NCI-H1105 treated with DMSO at 0.1 percent for 48 hours (cell line): Measurements from ENCODE around the gene NFATC4.
"Not testable (repeated sequence)": the region's sequence is repeated elsewhere in the genome, so short reads cannot be mapped to it uniquely, and the experiment has no call there.

Source experiments
- DNase-seq: peaks from one replicate; lab custom pipeline; 2025; lab: John Stamatoyannopoulos, UW

NFATC4 gene

DNA sequence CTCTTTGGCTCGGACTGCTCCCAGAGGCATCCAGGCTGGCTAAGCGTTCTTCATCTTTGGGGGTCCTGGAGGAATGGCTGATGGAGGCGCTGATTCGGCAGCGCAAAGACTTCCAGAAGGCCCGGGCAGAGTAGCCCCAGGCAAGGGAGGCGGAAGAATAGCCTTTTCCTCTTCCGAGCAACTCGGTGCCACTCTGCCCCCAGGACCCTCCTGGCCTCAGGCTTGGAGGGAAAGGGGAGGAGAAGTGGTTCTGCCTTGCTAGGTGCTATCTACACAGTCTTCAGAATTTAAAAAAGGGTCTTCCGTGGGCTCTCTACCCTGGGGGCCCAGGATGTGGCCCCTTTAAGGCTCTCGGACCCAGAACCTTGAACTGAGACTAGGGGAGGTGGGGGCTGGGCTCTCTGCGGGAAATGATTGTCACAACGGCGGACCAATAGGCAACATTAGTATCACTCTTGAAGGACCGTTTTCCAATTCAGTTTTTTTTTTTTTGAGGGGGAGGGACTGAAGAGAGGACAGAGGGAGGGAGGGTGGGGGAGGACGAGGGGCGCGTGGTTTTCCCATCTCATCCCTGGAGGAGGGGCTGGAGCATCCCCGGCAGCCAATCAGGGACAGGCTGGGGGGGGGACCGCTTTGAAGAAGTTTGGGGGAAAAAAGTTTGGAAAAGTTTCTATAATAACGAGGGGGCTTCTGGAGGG lies at the start of gene NFATC4:
Gene NFATC4, plus strand, starts transcription at position 671 of the 698 bp plus-strand sequence. CDS start 157 bp downstream, outside the sequence.
- peak; percentile 92 for DNase-seq

DNA sequence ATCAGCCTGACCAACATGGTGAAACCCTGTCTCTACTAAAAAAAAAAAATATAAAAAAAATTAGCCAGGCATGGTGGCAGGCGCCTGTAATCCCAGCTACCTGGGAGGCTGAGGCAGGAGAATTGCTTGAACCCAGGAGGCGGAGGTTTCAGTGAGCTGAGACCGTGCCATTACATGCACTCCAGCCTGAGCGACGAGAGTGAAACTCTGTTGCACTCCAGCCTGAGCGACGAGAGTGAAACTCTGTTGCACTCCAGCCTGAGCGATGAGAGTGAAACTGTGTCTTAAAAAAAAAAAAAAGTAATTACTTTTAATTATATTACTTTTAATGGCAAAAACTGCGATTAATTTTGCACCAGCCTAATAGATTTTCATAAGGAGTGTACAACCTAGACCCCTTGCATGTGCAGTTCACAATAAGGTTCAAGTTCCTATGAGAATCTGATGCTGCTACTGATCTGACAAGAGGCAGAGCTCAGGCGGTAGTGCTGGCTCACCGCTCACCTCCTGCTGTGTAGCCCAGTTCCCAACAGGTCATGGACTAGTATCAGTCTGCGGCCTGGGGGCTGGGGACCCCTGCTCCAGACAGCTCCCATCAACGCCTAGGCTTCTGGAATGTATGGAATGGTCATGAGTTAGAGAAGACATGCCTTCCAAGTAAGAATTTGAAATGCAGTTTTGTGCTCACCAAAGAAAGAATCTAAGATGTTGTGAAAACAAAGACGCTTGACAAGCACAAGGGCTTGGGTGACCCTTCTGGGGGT lies 46.6 kb upstream of the NFATC4 start:
- DNase-seq = no peak

DNA sequence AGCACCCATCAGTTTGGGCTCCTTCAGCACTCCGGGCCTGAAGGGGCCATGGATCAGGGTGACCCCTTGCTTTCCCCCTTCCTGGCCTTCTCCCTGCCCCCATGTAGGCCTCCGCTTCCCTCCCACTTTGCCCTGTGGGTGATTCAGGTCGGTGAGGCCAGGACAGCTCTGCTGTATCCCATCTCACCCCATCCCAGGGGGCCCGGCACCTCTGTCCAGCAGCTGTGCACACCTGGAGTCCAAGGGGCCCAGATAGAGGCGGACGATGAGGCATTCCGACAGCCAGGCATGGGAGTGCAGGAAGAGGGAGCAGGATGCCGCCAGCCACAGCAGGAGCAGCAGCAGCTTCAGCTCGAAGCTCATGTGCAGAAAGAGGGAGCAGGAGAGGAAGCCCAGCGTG lies 45.3 kb upstream of the NFATC4 start:
- DNase-seq = no peak

DNA sequence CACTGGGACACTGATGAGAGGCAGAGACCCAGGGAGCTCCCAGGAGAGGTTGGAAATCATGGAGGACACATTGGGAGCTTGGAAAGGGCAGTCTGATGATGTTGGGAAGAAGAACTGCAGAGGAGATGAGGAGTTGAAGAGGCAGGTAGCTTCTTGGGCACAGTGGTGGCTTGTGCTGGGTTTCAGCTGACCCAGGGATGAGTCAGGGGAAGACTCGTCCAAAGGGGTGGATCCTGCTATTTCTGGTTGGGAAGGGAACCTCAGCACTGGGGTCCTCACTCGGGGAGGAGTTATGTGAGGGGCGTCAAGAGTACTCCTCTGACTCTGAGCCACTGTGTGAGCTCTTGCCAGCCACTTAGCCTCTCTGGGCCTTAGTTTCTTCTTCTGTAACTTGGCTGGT lies 44.6 kb upstream of the NFATC4 start:
- no peak for DNase-seq

DNA sequence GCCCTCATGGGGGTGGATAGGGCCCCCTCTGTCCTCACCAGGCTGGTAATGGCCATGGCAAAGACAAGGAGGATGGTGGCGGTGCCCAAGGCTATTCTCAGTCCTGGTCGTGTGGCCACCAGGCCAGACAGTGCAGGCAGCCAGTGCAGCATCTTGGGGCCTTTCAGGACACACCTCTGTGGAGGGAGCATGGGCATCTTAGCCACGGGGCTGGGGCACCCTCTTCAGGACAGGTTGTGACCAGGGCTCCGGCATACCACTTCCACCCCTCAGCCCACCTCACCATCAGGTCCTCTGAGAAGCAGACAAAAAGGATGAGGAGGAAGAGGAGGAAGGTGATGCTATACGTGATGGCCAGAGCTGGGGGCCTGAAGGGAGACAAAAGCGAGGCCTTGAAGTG lies 44.0 kb upstream of the NFATC4 start:
- DNase-seq = no peak

DNA sequence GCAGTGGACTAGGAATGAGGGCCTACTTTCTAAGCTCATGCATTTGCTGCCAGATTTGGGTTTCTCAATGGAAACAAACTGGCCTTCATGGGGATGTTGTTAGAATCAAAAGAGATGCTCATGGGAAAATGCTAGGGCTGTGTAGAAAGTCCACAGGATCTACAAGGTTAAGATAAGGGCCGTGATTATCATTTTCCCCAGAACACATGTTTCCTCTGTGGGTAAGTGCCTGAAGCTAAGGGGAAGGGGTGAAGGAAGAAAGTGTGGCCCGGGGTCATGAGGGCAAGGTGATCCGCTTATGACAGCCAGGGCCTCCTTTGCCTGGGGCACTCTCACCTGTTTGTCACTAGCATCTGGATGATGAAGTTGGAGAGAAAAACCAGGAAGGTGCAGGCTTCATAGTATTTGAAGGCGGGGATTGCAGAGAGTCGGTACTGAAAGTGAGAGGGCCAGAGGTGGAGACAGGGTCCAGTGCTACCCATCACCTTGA lies 42.9 kb upstream of the NFATC4 start:
- no peak for DNase-seq

DNA sequence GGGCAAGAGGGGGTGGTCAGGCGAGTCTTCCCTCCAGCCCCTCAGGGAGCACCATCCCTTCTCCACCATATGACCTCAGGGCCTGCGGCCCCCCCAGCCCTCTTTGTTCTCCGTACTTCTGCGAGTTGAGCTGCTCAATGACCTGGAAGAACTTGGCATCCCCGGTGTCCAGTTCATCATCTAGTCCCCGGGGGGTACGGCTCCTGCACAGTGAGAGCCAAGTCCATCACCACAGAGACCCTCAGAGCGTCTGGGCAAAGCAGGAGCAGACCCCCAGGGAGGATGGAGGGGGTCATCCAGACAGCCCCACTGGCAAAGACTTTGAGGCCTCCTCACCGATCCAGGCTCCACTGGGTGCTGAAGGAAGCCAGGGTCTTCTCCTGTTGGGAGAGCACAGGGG lies 42.0 kb upstream of the NFATC4 start:
- DNase-seq = no peak

DNA sequence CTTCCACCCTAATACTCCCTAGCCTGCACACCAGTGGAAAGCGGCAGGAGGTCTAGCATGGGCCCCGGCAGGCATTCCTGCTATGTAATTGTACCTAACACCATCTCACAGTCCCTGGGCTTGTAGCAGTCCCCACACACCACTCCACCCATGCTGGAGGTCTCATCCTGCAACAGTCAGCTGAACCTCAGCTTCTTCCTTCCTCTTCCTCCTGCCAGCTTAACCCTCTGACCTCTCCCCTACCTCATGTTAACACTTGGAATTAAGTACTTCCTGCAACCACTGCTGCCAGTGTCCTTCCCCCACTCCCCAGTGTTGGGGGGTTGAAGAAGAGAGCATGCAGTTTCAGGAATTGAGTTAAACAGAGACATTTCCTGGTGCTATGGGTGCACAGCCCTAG lies 40.7 kb upstream of the NFATC4 start:
- no peak for DNase-seq

DNA sequence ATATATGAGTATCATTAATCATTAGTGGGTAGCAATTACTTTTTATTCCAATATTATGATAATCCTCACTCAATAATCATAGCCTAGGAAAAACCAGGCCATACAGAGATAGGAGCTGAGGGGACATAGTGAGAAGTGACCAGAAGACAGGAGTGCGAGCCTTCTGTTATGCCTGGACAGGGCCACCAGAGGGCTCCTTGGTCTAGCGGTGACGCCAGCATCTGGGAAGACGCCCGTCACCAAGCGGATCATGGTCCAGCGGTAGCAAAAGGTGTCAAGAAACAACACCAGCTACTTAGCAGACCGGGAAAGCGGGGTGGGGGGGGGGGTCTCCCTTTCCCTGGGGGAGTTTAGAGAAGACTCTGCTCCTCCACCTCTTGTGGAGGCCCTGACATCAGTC lies 40.1 kb upstream of the NFATC4 start:
- DNase-seq = not testable (repeated sequence)

DNA sequence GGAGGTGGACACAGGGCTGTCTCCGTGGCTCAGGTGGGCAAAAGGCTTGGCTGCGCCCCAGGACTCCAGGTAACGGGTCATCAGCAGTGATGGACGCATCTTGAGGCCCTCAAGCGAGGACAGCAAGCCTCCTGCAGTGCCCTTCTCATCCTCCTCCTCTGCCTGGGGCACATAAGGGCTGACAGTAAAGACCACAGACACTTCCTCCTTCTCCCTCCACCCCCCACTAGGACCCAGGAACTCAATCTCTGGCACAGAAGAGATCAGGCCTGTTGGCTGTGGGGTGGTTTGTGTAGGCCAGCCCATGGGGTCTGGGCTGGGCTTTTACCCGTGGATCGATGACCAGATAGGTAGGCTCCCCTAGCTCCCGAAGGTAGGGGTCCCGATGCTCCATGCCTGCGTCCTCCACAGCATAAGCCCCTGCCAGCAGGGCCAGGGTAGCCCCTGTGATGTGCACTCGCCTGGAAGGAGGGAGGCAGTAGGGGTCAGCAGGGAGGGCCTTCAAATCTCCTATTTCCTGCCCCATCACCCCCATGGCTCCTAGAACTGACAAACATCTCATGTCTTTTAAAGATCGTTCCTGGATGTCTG lies 38.8 kb upstream of the NFATC4 start:
- DNase-seq = no peak

DNA sequence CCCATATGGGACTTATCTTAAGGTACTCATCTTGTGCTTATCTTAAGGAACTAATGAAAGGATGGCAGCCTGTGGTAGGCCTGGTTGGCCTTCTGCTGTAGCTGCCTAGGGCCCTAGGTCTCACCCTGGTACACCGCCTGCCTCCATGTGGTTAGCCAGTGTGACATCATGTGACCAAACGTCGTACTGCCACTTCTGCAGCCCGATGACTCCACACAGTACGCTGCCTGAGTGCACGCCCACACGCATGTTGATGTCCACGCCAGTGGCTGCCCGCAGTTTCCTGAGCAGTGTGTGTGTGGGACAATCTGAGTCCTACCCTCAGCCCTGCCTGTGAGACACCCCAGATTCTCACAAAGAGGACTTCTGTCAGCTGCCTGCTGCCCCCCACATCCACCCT lies 38.2 kb upstream of the NFATC4 start:
- DNase-seq = no peak

DNA sequence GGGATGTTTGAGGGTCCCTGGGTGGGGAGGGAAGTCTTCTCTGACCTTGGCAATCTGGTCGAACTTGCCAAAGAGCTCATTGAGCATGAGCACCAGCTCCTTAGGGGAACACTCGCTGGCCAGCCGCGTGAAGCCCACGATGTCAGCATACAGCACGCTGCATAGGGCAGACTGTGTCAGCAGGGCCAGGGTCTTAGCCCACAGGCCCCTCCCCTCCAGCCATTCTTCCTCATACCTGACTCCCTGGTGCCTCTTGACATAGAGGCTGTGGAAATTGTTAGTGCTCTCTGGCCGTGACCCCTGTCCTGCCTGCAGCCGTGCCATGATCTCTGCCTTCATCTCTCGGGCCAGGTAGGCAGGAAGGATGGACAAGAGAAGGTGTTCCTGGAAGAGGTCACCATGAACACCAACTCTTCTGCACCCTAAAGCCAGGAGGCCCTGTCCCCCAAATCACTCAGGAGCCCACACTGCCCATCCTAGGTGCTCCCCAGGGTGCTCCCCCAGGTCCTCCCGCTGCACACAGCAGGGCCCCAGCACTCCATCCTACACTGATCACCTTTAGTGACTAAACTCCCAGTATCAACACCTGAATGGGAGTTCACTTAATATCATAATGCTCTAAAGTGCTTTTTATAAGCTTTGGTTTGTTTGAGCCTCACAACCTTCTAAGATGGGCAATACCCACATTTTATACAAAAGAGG lies 36.9 kb upstream of the NFATC4 start:
- no peak for DNase-seq

DNA sequence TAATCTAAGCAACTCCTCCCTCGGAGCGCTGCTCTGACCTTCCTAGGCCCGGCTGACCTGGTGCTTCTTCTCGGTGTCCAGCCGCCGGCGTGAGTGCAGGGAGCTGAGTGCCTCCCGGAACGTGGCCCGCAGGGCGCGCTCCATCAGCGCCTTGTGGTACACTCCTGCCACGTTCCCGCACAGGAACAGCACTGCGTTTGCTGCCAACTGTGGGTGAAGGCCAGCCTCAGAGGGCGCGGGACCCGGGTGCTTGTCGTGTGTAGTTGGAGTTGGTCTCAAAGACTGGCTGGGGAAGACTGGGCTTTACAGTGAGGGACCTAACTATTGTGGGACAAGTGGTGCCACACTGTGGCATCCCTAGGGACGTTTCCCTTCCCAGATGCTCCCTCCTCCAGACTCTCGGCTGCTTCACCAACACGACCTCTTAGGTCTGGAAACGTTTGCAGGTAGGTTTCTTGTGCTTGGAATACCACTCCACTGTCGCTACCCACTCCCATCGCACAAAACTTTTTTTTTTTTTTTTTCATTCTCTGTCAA lies 36.2 kb upstream of the NFATC4 start:
- no peak for DNase-seq

DNA sequence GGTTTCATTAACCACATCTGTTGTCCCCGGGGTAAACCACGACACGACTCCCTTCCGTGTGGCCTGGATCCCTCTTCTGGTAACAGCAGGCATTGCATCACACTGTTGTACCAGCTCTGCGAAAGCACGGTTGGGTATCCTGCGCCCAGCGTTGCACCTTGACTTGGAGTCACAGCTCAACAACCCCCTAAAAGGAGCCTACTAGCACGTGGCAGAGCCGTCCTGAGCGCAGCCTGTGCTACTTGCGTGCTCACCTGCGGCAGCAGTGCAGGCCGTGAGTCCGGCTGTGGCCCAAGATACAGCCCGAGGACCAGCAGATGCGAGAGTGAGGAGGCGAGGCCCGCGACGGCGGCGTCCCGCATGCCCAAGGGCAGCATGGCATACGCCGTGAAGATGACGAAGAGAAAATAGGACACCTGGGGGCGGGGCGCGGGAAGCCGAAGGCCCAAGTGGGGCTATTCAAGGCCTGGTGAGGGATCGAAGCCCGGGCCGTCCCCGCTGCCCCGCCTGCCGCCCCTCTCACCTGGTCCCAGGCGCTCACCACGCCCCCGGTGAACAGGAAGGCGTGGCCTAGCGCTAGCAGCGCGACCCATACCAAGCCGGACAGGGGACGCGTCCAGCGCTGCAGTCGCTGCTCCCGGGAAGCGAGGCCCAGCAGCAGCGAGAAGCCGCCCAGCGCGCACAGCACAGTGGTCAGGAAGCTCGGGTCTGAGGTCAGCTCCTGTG lies 35.6 kb upstream of the NFATC4 start:
- DNase-seq = peak; percentile 68

DNA sequence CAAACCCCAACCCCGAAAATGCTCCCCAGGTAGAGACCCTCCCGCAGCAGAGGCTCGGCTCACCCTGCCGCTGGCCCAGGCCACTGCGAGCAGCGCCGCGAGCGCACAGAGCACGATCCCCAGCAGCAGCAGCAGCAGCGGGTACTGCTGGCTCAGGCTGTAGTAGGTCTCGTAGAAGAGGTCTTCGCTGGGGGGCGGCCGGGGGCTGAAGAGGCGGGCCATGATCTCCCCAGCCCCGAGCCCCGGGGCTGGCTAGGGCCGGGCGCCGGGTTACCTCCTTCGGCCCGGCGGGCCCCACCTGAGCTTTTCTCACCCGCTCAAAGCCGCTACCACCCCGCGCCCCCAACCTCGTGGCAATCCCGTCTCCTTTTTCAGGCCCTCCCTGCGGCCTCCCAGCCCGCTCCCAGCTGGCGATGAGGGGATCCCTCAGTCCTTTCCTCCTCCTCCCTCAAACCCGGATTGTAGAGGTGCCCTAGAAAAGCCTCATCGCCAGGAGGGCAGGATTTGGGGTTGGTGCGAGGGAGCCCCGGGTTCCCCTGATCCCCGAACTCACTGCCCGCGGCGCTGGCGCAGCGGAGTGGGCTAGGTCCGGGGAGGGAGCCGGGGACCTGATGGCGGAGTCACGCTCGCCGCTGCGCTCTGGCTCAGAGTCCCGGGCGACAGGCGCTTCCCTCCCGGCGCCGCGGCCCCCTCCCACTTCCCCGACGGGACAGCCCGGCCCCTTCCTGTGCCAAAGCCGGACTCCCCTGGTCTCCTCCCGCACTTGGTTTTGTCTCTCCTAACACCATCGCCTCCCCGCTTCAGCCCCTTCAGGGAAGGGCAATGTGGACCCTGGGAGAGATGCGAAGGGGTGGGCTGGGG lies 33.3 kb upstream of the NFATC4 start, which contains the start of gene ADCY4:
Gene ADCY4, minus strand, starts transcription at position 641 of the 861 bp plus-strand sequence. Its CDS starts 419 bp downstream, at position 222.
- no peak for DNase-seq

DNA sequence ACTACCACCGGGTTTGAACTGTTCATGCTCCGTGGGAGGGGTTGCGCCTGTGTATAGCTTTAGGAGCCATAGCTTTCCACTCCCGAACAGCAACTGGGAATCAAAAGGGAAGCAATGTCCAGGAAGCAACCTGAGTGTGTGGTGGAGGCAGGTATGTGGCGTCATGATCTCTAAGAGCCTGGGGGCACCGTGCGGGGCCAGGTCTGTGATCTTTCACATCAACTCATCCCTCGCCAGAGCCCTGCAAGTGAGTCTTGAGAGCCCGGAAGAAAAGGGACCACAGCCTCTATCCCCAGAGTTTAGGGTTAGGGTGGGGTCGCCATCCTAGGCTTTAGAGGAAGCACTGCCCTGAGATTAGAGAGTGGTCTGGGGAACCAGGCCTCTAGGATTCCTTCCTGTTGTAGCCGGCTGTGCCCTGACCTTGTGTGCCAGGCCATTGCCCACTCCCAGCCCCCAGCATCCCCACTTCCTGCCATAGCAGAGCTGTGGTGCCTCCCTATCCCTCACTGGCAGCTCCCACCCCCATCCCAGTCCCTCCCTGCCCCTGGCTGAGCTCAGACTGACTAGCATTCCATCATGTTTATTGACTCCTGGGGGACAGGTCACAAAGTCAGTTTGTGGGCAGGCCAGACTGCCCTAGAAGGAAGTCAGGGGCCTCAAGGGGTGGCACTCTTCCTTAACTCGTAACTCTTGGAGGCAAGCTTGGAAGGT lies 32.4 kb upstream of the NFATC4 start:
- DNase-seq = no peak

DNA sequence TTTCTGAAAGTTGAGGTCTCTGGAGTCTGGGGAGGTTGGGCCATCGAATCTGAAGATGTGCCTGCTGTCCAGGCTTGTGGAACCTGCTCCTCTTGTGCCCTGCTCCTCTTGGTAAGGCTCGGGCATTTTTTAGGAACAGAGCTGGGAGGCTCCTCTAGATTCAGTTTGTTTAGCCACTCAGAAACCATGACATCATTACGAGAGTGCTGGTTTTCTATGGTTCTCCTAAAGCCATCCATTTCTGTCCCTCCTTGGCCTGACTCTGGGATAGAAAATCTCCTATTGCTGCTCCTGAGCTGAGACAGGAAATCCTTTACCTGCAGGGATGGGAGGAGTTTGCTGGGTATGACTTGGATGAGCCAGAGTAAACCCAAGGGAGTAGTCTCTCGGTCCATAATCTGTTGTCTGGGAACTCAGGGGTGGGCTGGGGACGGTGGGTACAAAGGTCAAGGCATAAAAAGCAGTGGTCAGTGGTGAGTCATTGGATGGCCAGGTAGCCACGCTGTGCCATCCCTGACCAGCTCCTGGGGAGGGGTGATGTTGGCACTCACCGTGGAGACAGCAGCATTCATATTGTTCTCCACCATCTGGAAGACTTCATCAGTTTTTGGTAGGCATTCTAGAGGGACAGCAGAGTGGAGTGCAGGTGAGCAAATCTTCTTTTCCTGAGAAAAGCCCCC lies 30.7 kb upstream of the NFATC4 start:
- no peak for DNase-seq

DNA sequence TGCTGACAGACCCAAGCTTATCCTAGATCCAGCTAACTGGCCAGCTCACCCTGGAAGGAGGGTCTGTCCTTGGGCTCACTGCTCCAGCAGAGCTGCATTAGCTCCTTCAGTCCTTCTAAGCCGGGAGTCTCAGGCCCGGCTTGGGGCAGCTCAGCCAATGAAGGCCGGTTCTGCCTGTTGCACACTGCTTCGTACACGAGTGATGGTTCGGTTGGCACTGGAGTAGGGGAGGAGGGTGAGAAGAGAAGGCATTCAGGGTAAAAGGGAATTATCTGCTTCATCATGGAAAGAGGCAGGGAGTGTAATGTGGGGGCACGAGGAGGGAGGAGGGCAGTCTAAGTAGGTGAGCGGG lies 30.2 kb upstream of the NFATC4 start:
- DNase-seq = no peak

DNA sequence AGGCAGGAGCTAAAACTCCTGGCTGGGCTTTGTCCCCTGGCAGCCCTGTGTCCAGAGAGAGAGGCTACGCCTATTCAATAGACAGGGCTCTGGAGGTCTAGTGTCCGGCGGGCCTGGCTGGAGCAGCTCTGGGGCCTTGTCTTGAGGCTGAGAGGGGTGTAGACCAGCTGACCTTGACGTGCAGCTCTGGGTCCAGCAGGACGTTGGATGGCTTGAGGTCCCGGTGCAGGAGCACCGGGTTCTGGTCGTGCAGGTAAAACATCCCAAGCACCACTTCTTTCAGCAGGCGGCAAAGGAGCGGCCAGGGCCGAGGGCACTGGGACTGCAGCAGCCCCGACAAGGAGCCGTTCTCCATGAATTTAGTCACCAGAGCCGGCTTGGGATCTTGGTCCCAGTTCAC lies 29.1 kb upstream of the NFATC4 start:
- DNase-seq = no peak
